ENCODE data around the gene COX8C. TPM values are rescaled to one million over a fixed set of nuclear protein-coding genes. Genes with fewer than 3 reads are reported as not detected.
A peak's percentile ranks its signal among the peaks of the same experiment; 100 is the strongest.

COX8C gene
- total RNA-seq, 3 donors from 2014 or later: not detected

- H3K4me3 ChIP-seq: no peak overlapping the region
- no peak for TF ChIP-seq CTCF (IDR thresholded peaks at IDR 0.05)
- peaks cover 13% of the 10 kb centered on the region for H3K4me1 ChIP-seq (ENCODE audit: low read depth)
- H3K36me3 ChIP-seq (ENCODE audit: low read depth): no peaks in the 10 kb centered on the region
- ATAC-seq: peak; percentile 27
- intact Hi-C loops (cut with DNase I, micrococcal nuclease): no loop called here
- no peak for DNase-seq
- H3K9me3 ChIP-seq: no peaks in the 10 kb centered on the region
Measured at GRCh38 chr14:93322929-93323599, 23.9 kb upstream of the COX8C start.

DNA sequence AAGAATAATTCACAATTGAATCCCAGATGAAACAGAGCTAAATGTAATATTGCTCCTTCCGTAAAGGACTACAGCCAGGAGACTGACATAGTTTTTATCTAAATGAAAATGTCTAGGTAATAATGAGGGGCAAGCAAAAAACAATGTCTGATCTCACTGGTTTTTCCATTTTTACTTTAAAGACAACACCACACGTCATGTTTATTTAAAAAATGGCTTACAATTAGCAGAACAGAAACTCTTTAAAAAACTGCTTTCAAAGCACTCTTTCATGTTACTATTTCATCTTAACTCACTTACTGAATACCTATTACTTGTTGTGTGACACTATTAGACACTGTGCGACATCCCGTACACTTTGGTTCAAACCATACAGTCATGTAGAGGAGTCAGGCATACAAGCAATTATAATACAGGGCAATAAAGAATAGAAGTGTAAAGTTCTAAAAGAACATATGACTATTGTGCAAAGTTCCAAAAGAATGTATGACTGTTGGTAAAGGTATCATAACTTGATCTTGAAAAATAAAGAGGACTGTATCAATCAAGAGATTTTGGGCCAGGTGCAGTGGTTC lies 23.3 kb upstream of the COX8C start:
- no peak overlapping the region for H3K4me3 ChIP-seq
- intact Hi-C loops (cut with DNase I, micrococcal nuclease): no loop called here
- TF ChIP-seq CTCF (IDR thresholded peaks at IDR 0.05): no peak
- H3K9me3 ChIP-seq: no peaks in the 10 kb centered on the region
- H3K4me1 ChIP-seq (ENCODE audit: low read depth): peaks cover 12% of the 10 kb centered on the region
- no peaks in the 10 kb centered on the region for H3K36me3 ChIP-seq (ENCODE audit: low read depth)
- ATAC-seq (peak; percentile 46), DNase-seq (no peak)

- ATAC-seq: no peak
- no peak for TF ChIP-seq CTCF (IDR thresholded peaks at IDR 0.05)
- Histone ChIP-seq H3K36me3 (ENCODE audit: low read depth) (no peaks in the 10 kb centered on the region), H3K4me3 (no peak overlapping the region), H3K9me3 (no peaks in the 10 kb centered on the region), H3K4me1 (ENCODE audit: low read depth) (peaks cover 37% of the 10 kb centered on the region)
- intact Hi-C loops (cut with DNase I, micrococcal nuclease): no loop called here
- no peak for DNase-seq
Measured at GRCh38 chr14:93326196-93326595, 20.8 kb upstream of the COX8C start.

GRCh38 chr14:93328546-93328945 lies 18.4 kb upstream of the COX8C start:
- DNase-seq: no peak
- Histone ChIP-seq H3K4me3 (no peak overlapping the region), H3K9me3 (no peaks in the 10 kb centered on the region), H3K4me1 (ENCODE audit: low read depth) (peaks cover 31% of the 10 kb centered on the region), H3K36me3 (ENCODE audit: low read depth) (no peaks in the 10 kb centered on the region)
- intact Hi-C loops (cut with DNase I, micrococcal nuclease): no loop called here
- no peak for TF ChIP-seq CTCF (IDR thresholded peaks at IDR 0.05)
- ATAC-seq: no peak

DNA sequence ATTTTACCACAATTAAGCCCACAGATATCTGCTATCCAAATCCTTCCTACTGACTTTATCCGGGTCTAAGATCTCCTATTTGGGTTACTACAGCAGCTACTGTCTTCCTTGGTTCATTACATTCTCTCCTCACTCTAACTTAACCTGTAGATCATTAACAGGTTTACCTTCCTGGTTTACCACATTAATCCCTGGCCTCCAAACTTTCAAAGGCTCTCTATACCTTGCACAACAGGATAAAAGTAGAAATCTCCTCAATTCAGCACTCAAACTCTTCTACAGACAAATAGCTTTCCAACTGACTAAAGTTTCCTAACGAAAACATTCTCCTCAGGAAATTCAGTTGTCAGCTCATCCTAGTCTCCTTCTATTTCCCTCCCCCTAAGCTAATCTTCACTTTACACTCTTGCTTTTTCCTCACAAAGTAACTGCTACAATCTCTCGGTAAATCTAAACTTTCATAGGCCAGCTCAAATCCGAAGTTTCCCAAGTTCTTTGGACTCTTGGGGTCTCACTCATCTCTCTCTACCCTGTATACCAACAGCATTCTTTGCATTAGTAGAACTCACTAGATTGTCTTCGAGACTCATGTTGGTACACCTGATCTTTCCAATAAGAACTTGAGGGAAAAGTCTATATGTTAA lies 16.9 kb upstream of the COX8C start:
- peaks cover 38% of the 10 kb centered on the region for H3K4me1 ChIP-seq (ENCODE audit: low read depth)
- H3K9me3 ChIP-seq: no peaks in the 10 kb centered on the region
- ATAC-seq (peak; percentile 40), DNase-seq (no peak)
- no peak overlapping the region for H3K4me3 ChIP-seq
- no peaks in the 10 kb centered on the region for H3K36me3 ChIP-seq (ENCODE audit: low read depth)
- intact Hi-C loops (cut with DNase I, micrococcal nuclease): no loop called here
- no peak for TF ChIP-seq CTCF (IDR thresholded peaks at IDR 0.05)

All from mucosa of descending colon (tissue), 3 donors.